NCI-H1436 (cell line): ENCODE data around the gene HES5.

Experiments
- DNase-seq: peaks from one replicate; lab custom pipeline; 2025; lab: John Stamatoyannopoulos, UW

Gene HES5

DNA sequence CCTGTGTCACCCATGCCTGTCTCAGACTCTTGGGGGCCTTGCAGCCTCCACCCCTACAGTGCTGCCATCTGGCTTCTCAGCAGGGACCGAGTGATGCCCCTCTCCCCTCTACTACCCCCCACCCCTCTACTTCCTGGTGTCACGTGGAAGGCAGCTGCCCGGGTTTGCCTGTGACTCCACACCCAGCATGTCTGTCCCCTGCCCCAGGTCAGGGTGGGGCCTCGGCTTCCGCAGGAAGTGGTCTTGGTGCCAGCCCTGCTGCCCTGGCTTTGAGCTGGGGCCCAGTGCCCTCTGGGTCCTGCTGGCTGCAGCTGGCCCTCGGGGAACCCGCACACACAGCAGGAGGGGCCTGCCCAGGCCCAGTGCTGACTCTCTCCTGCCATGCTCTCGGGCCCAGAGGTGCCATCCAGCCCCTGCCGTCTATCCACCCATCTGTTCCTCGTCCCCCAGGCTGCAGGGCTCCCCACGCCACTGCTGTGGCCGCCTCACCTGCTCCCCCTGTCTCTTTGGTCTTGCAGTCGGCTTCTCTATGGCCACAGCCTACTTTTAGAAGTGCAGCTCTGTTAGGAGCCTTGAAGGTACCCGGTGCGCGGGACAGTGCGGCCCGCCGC lies 30.0 kb downstream of the HES5 start:
- DNase-seq, result no peak

DNA sequence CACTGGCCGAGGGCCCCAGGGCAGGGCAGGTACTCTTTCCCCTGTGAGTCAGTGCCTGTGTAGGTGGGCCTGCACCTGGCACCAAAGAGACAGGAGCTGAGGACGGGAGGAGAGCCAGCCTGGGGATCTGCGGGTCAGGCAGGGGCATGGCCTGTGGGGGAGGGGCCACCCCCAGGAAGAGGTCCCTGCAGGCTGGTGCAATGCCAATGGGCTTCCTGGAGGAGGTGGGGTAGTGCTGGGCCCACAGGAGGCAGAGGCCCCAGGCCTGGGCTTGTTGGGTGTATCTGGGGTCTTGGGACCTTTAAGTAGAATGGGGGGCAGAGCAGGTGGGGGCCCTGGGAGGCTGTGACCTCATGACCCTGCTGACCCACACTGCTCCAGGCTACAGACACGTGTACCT lies 30.8 kb downstream of the HES5 start:
- no peak for DNase-seq

DNA sequence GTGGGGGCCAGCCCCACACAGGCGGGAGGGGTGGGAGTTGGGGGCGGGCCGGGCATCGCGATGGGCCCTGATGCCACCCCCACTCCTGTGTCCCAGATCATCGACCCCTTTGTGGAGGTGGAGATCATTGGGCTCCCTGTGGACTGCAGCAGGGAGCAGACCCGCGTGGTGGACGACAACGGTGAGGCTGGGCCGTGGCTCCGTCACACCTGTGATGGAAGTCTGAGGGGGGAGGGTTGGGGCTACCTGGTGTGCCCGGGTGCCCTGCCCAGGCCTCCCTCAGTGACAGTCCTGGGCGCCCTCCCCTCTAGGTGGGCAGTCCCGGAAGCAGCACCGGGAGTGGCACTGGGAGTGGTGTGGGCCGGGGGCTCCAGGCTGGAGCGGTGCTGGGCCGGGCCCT lies 31.4 kb downstream of the HES5 start:
- DNase-seq, result no peak

DNA sequence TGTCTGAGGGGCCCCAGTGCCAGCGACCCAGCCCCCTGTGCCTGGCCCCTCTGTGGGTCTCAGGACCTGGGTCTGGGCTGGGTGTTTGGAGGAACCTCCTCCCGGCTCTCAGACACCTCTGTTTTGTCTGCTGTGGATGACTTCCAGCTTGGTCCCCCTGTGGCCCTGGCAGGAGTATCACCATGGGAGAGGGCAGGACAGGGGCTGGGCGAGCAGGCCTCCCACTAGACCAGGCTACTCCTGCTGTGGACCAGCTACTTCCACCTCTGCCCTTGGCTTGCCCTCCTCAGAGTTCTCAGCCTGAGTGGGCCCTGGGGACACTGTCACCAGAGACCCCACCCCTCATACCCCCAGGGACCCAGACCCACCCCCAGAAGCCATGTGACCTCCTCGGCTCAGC lies 32.2 kb downstream of the HES5 start:
- no peak for DNase-seq

DNA sequence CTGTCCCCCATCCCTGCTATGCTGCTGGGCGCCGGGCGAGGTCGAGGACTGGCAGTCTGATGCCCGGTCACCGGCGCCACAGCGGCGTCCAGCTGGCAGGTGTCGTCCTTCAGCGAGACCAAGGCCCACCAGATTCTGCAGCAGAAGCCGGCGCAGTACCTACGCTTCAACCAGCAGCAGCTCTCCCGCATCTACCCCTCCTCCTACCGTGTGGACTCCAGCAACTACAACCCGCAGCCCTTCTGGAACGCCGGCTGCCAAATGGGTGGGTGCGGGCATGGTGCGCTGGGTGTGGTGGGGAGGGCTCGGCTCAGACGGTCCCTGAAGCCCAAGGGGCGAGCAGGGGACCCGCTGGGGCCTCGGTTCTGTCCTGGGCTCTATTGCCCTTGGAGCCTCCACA lies 33.3 kb downstream of the HES5 start:
- DNase-seq, result no peak

DNA sequence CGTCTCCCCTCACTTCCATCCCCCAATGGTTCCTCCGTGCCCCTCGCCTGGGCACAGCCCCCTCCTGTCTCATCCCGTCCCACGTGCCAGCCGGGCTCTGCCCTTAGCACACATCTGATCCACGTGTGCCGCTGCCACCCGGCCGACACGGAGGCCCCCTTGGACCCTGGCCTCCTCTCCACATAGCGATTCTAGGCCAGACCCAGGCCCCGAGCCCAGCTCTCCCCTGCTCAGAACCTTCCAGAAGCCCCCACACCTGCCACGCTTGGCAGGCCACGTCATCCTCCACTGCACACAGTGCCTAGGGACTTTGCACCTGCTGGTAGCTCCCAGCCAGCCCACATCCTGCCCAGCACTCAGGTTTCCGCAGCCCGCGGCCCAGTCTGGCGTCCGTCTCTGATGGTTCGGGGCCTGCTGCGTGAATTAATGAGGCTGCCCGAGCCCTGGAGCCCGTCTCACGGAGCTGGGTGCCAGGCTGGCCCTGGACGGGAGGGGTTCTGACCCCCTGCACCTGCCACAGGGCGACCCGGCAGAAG lies 33.9 kb downstream of the HES5 start:
- DNase-seq, result no peak

DNA sequence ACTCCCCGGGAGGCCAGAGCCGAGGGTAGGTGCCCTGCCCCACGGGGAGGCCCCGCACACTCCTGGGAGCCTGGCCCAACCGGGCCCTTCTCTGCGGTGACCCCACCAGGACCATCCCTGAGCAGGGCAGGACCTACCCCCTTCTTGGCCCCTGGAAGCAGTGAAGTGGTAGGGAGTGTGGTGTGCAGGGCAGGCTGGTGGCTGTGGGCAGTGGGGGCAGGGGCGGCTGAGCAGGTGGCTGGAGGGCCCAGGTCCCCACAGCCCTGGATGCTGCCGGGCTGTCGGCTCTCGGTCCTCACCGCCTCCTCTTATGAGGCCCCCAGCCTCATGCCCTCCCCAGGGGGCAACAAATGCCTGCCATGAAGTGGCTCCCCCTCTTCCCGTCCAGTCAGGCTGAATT lies 34.5 kb downstream of the HES5 start:
- DNase-seq, result no peak

DNA sequence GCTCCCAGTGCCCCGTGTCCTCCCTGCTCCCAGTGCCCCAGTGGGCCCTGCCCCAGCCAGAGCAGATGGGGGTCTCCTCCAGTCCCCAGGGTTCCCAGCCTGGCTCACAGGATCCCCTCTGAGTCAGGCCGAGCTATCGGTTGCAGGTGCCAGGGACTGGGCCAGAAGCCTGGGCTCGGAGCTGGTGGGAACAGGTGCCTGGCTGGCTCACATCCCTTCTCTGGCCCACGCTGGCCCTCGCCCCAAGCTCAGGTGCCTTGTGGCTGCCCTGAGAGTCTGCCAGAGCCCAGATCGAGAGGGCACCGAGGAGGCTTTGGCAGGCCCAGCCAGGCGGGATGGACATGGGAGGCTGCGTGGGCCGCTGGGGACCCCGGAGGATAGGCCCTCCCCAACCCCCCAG lies 35.0 kb downstream of the HES5 start:
- no peak for DNase-seq

DNA sequence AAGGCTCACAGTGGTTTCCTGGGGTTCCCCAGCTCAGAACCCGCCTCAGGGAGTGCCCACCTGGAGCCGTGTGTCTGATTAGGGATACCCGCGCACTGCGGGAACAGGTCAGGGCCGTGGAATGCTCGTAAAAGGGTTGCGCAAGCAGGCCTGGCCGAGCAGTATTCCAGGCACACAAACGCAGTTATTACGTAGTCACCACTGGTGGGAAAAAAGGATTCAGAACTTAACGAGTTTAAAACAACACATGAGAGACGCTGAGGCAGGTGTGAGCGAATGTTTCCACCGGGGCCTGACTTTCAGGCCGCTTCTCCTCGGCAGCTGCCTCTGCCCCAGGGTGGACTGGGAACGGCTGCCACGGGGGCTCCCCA lies 35.8 kb downstream of the HES5 start:
- no peak for DNase-seq

DNA sequence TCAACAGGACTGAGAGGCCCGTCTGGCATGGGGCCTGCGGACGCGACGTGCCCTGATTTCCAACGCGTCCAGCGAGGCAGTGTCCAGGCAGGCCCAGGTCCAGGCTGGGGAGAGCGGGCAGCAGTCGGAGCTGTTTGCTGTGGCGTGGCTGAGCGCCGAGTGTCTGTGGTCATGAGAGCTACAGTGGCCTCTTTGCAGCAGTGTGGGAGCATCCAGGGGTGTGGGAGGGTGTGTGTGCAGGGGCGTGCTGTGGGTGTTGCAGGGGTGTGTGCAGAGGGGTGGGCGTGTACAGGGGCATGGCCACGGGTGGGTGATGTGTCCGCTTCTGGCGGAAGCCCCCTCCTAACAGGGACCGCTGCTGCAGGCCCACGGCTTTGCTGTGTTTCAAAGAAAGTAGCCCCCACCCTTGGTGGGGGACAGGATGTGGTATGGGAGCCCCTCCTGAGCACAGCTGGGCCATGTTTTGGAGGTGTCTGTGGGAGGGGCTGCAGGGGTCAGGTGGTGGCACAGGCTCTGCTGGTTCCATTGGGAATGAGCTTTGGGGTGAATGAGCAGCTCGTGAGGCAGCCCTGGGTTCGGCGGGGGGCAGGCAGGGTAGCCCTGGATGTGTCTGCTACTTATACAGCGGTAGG lies 36.3 kb downstream of the HES5 start:
- DNase-seq, result no peak

DNA sequence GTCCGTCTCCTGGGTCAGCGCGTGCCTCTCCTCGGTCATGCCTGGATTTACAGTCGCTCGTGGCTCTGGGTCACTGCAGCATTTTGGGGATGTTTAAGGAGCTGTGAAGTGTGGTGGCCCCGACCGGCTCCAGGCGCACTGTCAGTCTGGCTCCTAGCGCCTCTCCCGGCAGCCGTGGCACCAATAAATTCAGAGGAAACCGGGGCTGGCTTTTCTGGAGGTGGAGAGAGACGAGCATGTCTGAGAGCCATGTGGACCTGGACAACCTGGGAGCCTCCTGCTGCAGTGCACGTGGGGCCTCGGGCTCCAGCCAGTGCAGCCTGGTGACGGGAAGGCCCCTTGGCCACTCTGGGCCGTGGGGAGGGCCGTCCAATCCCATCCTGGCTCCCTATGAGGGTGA lies 36.8 kb downstream of the HES5 start:
- DNase-seq, result no peak

DNA sequence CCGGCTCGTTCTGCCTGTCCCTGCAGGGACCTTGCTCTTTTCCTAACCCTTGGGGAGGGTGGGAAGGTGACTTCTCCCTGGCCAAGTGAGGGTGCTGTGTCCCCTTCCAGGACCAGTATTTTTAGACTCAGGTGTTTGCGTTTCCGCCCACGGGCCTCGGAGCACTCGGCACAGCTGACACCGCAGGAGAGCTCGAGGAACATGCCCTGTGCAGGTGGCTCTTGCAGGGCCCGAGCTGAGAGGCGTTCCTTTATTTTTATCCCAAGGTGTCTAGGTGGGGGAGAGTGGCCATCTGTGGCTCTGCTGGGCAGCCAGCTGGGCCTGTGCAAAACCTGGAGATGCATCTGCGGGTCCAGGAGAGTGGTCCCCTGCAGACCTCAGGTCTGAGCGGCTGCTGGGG lies 38.0 kb downstream of the HES5 start:
- DNase-seq, result no peak

DNA sequence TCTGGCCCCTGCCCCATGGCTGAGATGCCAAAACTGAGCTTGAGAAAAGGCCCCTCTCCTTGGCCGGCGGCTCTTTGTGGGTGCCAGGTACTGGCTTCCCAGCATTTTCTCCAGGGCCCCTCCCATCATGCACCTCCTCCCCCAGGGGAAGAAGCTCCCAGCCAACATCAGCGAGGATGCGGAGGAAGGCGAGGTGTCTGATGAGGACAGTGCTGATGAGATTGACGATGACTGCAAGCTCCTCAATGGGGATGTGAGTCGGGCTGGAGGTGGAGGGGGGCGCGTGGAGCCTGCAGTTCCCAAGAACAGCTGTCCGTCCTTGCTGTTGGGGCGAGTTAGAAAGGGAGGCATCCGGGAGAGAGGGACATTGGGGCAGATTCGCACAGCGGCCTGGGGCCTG lies 40.4 kb downstream of the HES5 start:
- DNase-seq, result no peak

DNA sequence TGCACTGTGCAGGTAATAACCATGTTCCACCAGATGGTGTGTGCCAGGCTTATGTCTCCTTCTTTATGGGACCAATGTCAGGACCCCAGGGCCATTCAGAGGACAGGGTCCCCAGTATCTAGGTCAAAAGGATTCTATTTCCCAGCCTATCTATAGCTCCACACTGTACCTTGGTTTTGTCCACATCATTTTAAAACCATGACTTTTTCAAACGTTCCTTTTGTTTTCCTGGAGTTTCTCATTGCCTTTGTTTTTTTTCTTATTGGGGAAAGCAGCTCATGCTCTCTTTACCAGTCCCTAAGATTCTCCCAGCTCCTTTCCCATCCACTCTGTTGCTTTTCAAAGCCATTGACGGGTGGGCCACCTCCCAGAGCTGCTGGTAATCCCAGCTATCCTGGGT lies 41.4 kb downstream of the HES5 start:
- no peak for DNase-seq

DNA sequence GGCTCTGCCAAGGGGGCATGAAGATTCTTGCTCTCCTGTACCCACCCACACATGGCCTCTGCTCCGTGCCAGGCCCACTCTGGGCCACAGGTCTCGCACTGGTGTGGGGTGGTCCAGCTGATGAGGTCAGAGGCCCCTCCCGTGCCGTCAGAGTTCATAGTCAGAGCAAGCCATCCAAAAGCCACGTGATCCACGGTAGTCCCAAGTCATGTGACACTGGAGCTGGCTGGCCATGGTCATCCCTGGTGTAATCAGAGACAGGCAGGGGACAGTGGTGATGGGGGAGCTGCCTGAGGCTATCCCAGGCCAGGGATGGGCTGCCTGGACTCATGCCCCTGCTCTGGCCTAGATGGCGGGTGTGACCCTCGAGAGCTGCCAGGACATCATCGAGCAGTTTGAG lies 43.5 kb downstream of the HES5 start:
- no peak for DNase-seq

DNA sequence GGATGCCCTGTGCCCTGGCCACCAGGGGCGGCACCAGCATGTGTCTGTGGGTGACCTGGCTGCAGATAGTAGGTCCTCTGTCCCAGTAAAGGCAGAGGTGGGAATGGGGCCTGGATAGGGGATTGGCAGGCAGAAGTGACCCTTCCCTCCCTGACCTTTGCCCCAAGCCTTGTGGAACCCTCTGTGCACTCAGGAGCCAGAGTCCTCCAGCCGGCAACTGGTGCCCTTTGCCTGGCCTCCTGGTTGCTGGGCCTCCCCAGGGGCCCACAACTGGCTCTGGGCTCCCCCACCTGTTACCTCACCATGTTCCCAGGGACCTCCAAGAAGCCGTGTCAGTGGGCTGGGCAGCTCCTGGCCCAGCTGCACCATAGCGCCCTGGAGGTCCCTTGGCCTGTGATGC lies 44.0 kb downstream of the HES5 start:
- DNase-seq, result no peak

DNA sequence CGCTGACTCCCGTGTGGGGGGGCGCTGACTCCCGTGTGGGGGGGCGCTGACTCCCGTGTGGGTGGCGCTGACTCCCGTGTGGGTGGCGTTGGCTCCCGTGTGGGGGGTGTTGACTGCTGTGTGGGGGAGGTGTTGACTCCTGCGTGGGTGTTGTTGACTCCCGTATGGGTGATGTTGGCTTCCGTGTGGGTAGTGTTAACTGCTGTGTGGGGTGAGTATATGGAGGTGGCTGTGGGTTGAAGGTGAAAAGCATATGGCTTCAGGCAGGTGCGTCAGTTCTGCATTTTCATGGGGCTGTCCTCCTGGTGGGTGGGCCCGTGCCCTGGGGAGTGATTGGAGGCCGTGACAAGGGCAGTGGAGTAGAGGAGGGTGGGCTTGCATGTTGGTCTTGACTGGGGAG lies 46.1 kb downstream of the HES5 start:
- DNase-seq, result no peak

DNA sequence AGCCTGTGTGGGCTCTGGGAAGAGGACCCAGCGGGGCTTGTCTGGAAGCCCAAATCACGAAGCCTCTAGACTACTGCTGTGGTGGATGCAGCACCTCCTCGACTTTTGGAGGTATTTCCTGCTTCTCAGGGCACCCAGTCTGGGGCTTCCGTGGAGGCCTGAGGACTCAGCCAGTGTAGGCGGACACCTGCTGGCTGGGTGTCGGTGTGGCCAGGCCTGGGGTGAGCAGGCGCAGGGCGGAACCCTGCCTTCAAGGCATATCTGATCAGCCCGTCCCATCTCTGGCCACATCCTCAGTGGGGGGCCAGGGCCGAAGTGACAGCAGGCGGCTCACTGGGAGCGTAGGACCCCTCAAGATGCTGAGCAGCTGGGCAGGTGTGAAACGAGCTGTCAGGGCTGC lies 47.0 kb downstream of the HES5 start:
- no peak for DNase-seq

DNA sequence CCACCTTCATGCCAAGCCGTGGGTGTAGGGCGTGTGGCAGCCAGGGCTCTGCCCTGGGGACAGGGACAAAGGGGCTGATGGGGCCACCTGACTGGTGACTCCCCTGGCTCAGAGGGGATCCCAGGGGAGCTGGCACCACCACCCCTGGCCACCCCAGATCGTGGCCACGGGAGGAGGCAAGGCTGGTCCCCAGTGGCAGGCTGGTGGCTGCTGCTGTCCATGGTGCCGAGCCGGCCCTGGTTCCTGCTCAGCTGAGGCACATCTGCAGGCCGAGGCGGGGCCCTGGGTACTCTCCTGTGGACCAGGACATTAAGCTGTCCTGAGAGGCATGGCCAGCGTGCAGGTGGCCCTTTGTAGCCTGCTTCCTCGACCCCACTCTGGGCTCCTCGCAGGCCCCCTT lies 47.5 kb downstream of the HES5 start:
- DNase-seq, result no peak

DNA sequence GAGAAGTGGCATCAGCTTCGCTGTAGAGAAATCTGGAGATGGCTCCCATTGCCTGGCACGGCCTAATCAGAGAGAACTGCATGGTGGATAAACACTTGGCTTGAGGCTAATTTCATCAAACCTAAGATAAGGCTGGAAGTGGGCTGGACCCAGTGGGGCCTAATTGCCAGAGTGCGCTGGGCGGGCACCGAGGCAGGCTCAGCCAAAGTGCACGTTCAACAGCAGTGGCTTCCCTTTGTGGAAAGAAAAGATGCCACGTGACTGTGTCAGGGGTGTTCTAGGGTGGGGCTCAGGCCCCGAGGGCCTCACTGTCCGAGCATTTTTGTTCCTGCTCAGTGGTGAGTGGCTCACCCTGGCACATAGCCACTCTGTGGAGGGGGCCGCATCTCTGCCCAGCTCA lies 48.2 kb downstream of the HES5 start:
- DNase-seq, result peak; percentile 68

DNA sequence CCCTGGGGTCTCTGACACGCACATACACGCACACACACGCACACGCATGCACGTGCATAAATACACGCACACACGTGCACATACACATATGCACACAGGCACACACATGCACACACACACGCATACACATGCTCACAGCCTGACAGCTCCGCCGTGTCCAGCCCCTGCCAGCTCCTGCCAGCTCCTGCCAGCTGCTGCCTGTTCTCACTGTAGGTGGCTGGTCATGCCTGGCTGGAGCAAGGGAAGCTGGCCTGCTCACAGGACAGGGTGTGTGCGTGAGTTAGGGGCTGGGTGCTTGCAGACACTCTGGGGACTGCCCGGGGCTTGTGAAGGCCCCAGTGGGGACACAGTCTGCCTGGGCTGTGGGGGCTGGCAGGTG lies 49.1 kb downstream of the HES5 start:
- no peak for DNase-seq

DNA sequence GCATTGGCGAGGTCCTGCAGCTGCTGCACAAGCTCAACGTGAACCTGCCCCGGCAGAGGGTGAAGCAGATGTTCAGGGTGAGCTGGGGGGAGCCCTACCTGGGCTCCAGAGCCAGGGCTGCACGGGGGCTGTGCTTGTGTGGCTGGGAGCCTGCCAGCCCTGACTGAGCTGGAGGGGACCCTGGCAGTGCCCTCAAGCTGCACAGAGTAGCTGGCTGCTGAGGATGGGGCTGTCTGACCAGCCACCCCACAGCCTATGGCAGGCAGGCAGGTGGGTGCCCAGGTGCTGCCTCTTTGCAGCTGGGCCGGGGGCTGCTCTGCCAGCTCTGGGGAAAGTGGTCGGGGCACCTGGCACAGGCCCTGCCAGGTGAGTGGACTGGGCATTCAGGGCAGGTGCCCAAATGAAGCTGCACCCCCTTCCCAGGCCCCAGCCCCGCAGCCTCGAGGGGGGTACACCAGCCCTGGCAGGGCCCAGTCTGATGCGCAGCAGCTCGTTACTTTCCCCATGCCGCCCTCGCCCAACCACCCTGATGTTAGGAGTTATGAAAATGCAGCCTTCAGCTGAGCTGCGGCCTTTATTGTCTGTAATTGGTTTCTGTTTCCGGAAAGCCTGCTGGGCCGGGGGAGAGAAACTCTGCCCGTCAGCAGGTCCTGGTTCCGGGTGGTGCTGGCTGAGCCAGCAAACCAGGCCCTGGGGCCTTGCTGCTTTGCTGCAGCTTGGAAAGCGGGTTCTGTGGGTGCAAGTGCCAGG lies 49.7 kb downstream of the HES5 start:
- no peak for DNase-seq

DNA sequence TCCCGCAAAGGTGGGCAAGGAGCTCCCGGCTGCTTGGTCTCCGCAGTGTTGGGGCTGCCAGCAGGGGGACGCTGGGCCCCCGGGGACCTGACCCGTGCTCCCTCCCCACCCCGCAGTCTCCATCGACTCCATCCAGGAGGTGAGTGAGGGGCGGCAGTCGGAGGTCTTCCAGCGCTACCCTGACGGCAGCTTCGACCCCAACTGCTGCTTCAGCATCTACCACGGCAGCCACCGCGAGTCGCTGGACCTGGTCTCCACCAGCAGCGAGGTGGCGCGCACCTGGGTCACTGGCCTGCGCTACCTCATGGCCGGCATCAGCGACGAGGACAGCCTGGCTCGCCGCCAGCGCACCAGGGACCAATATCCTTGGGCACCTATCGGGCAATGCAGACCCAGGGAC lies 50.4 kb downstream of the HES5 start:
- no peak for DNase-seq

DNA sequence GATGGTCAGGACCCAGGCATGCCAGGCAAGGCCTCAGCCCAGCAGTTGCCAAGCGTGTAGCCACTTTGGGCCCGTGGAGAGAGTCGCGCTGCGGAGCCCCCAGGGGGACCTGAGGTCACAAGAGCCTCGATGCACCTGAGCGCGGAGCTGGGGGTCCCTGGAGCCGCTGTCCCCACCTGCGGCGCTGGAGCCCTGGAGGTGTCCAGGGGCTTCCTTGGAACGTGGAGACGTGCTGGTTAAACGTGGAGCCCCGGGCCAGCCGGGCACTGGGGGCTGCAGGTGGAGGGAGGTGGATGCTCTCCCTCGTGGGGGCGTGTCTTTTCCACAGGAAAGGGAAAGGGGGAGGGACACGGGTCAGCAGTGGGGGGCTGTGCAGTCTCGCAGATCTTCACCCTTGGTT lies 50.9 kb downstream of the HES5 start:
- DNase-seq, result no peak
